ENCODE data around the gene KDM1B.
"Not testable (repeated sequence)": the region's sequence is repeated elsewhere in the genome, so short reads cannot be mapped to it uniquely, and the experiment has no call there.

Gene KDM1B

DNA sequence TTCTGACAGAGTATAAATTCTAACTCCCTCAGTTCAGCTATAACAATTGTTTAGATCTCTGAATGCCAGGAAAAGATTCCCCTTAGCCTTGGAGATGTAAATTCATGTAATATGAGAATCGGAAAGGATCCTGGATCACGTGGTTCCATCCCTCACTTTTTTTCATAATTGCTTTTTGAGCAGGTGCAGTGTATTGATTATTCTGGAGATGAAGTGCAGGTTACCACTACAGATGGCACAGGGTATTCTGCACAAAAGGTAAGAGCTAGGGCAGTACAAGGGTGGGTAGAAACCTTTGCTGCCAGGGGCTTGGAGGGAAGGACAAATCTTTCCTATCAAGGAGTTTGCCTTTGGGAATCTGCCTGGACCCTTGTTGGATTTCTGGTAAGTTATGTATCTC lies 52.7 kb downstream of the KDM1B start:
- H3F3A ChIP-seq (ENCODE audit: low read depth), result no peaks in the 10 kb centered on the region
- no peak for TF ChIP-seq EZH2phosphoT487 (IDR thresholded peaks at IDR 0.05; ENCODE audit: borderline replicate concordance)
- TF ChIP-seq, protein P1, sequence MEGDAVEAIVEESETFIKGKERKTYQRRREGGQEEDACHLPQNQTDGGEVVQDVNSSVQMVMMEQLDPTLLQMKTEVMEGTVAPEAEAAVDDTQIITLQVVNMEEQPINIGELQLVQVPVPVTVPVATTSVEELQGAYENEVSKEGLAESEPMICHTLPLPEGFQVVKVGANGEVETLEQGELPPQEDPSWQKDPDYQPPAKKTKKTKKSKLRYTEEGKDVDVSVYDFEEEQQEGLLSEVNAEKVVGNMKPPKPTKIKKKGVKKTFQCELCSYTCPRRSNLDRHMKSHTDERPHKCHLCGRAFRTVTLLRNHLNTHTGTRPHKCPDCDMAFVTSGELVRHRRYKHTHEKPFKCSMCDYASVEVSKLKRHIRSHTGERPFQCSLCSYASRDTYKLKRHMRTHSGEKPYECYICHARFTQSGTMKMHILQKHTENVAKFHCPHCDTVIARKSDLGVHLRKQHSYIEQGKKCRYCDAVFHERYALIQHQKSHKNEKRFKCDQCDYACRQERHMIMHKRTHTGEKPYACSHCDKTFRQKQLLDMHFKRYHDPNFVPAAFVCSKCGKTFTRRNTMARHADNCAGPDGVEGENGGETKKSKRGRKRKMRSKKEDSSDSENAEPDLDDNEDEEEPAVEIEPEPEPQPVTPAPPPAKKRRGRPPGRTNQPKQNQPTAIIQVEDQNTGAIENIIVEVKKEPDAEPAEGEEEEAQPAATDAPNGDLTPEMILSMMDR (conservative IDR thresholded peaks at IDR 0.05; ENCODE audit: low read length), result no peak
- no peaks in the 10 kb centered on the region for H3K9me3 ChIP-seq (ENCODE audit: insufficient read depth, low read depth, low read length)
- no peak overlapping the region for H3K9ac ChIP-seq (ENCODE audit: low read depth, low read length, poor library complexity, severe bottlenecking)
- H3K4me1 ChIP-seq (ENCODE audit: insufficient read depth, low read length, poor library complexity, severe bottlenecking), result no peaks in the 10 kb centered on the region
- H3K79me2 ChIP-seq (ENCODE audit: insufficient read depth, low read length), result no peaks in the 10 kb centered on the region
- no peaks in the 10 kb centered on the region for H4K20me1 ChIP-seq (ENCODE audit: insufficient read depth, low read length, poor library complexity, severe bottlenecking)
- no peaks in the 10 kb centered on the region; the same call in 1 of the 2 replicates for H3K36me3 ChIP-seq (ENCODE audit: insufficient read depth, low read length)
- H3K4me3 ChIP-seq (ENCODE audit: low read length, poor library complexity, severe bottlenecking), result no peak overlapping the region
- no peak overlapping the region for H2AFZ ChIP-seq (ENCODE audit: low read length)
- H3K4me2 ChIP-seq (ENCODE audit: low read depth, low read length, poor library complexity, severe bottlenecking), result no peak overlapping the region
- no peaks in the 10 kb centered on the region for H3K27me3 ChIP-seq (ENCODE audit: insufficient read depth, low read length, poor library complexity, severe bottlenecking)
- no peaks in the 10 kb centered on the region for H3K9me2 ChIP-seq (replicated peaks; ENCODE audit: low read depth, low read length)

DNA sequence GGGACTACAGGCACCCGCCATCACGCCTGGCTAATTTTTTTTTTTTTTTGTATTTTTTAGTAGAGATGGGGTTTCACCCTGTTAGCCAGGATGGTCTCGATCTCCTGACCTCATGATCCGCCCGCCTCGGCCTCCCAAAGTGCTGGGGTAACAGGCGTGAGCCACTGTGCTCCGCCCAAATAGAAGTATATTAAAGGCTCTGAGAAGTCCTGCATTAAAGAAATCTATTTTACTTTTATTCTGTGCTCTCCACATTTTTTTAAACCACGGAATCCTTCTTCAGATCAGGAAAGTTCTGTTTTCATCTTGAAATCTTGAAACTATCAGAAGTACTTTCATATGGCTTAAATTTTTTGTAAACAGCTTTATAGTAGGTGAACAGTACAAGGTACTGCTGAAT lies 53.6 kb downstream of the KDM1B start:
- not testable (repeated sequence) for H3K4me1 ChIP-seq (ENCODE audit: insufficient read depth, low read length, poor library complexity, severe bottlenecking); H3K79me2 ChIP-seq (ENCODE audit: insufficient read depth, low read length); H4K20me1 ChIP-seq (ENCODE audit: insufficient read depth, low read length, poor library complexity, severe bottlenecking); H3K36me3 ChIP-seq (ENCODE audit: insufficient read depth, low read length); H2AFZ ChIP-seq (ENCODE audit: low read length); H3K9ac ChIP-seq (ENCODE audit: low read depth, low read length, poor library complexity, severe bottlenecking); H3K4me2 ChIP-seq (ENCODE audit: low read depth, low read length, poor library complexity, severe bottlenecking); H3F3A ChIP-seq (ENCODE audit: low read depth); H3K9me2 ChIP-seq (replicated peaks; ENCODE audit: low read depth, low read length); H3K4me3 ChIP-seq (ENCODE audit: low read length, poor library complexity, severe bottlenecking); H3K9me3 ChIP-seq (ENCODE audit: insufficient read depth, low read depth, low read length); H3K27me3 ChIP-seq (ENCODE audit: insufficient read depth, low read length, poor library complexity, severe bottlenecking)

DNA sequence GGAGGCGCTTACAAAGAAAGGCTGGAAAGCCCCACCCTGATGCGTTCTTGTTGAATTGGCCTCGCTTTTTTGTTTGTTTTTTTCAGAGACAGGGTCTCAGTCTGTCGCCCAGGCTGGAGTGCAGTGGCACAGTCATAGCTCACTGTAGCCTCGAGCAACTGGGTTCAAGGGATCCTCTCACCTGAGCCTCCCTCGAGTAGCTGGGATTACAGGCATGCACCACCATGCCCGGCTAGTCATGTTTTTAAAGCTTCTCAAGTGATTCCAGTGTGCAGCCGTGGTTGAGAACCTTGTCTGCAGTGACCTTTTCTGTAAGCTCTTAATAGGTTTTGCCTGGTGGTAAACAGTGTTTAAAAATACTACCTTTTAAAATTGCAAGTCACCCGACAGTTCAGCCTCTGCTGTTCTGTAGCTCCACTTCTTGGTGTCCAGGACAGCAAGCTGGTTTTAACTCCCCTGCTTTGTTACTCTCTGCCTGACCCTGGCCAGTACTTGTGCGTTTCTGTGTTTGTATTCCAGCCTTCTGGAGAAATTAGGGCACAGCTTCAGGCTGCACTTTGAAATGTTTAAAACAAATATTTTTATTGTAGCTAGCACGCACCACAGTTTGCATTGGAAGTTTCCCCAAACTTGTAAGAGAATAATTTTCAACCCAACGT lies 54.4 kb downstream of the KDM1B start:
- Histone ChIP-seq H3K4me1 (ENCODE audit: insufficient read depth, low read length, poor library complexity, severe bottlenecking) (no peaks in the 10 kb centered on the region), H3K9me3 (ENCODE audit: insufficient read depth, low read depth, low read length) (no peaks in the 10 kb centered on the region), H3K9me2 (replicated peaks; ENCODE audit: low read depth, low read length) (no peaks in the 10 kb centered on the region), H3K79me2 (ENCODE audit: insufficient read depth, low read length) (no peaks in the 10 kb centered on the region), H2AFZ (ENCODE audit: low read length) (no peak overlapping the region), H3K4me2 (ENCODE audit: low read depth, low read length, poor library complexity, severe bottlenecking) (no peak overlapping the region), H3F3A (ENCODE audit: low read depth) (no peaks in the 10 kb centered on the region), H3K9ac (ENCODE audit: low read depth, low read length, poor library complexity, severe bottlenecking) (no peak overlapping the region), H3K27me3 (ENCODE audit: insufficient read depth, low read length, poor library complexity, severe bottlenecking) (no peaks in the 10 kb centered on the region), H3K4me3 (ENCODE audit: low read length, poor library complexity, severe bottlenecking) (no peak overlapping the region), H3K36me3 (ENCODE audit: insufficient read depth, low read length) (no peaks in the 10 kb centered on the region; the same call in 1 of the 2 replicates), H4K20me1 (ENCODE audit: insufficient read depth, low read length, poor library complexity, severe bottlenecking) (no peaks in the 10 kb centered on the region)
- TF ChIP-seq, protein P1 (conservative IDR thresholded peaks at IDR 0.05; ENCODE audit: low read length), result no peak
- TF ChIP-seq EZH2phosphoT487 (IDR thresholded peaks at IDR 0.05; ENCODE audit: borderline replicate concordance), result no peak

DNA sequence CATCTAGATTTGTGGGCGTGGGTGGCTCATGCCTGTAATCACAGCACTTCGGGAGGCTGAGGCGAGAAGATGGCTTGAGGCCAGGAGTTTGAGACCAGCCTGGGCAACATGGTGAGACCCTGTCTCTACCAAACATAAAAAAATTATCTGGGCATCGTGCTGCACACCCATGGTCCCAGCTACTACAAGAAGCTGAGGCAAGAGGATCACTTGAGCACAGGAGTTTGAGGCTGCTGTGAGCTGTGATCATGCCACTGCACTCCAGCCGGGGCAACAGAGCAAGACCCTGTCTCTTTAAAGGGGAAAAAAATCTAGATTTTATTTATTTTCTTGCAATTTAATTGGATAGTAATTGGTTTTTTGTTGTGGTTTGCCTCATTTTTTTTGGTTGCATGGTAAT lies 55.5 kb downstream of the KDM1B start:
- Histone ChIP-seq H3K27me3 (ENCODE audit: insufficient read depth, low read length, poor library complexity, severe bottlenecking) (no peaks in the 10 kb centered on the region), H3K4me2 (ENCODE audit: low read depth, low read length, poor library complexity, severe bottlenecking) (no peak overlapping the region), H3K4me3 (ENCODE audit: low read length, poor library complexity, severe bottlenecking) (no peak overlapping the region), H4K20me1 (ENCODE audit: insufficient read depth, low read length, poor library complexity, severe bottlenecking) (no peaks in the 10 kb centered on the region), H3K79me2 (ENCODE audit: insufficient read depth, low read length) (no peaks in the 10 kb centered on the region), H3K36me3 (ENCODE audit: insufficient read depth, low read length) (no peaks in the 10 kb centered on the region; the same call in 1 of the 2 replicates), H3K9me2 (replicated peaks; ENCODE audit: low read depth, low read length) (no peaks in the 10 kb centered on the region), H3K9ac (ENCODE audit: low read depth, low read length, poor library complexity, severe bottlenecking) (no peak overlapping the region), H2AFZ (ENCODE audit: low read length) (no peak overlapping the region), H3F3A (ENCODE audit: low read depth) (no peaks in the 10 kb centered on the region), H3K4me1 (ENCODE audit: insufficient read depth, low read length, poor library complexity, severe bottlenecking) (no peaks in the 10 kb centered on the region), H3K9me3 (ENCODE audit: insufficient read depth, low read depth, low read length) (no peaks in the 10 kb centered on the region)
- TF ChIP-seq, protein P1 (conservative IDR thresholded peaks at IDR 0.05; ENCODE audit: low read length), result no peak
- TF ChIP-seq EZH2phosphoT487 (IDR thresholded peaks at IDR 0.05; ENCODE audit: borderline replicate concordance), result no peak
